GM19035 (cell line): Measurements from ENCODE around the gene SEMA3C.

Source experiments
- ATAC-seq: cut with Tn5 transposase; IDR thresholded peaks from one replicate; pipeline ENCODE4 v1.9.1; 2021; ENCODE audit not compliant: unreplicated experiment

SEMA3C gene

GRCh38 chr7:80707318-80707717, 211.5 kb downstream of the SEMA3C start:
- no peak for ATAC-seq

- ATAC-seq, result no peak
Measured at GRCh38 chr7:80705130-80705781, 213.6 kb downstream of the SEMA3C start.

DNA sequence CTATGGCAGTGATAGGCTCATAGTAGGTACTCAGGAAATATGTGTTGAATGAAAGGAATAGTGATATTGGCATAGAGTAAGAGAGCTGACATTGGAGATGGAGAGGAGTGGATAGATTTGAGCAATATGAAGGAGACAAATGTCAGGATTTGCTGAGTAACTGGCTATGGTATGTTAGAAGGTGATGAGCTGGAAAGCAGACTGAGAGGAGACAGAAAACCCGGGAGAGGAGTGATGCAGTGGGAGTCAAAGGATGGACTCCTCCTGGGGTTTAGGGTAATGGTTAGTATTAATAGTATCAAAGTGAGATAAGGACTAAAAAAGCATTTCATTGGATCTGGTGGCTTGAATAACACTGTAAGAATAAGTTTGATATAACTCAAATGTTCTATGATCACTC, 215.6 kb downstream of the SEMA3C start:
- ATAC-seq, result no peak

DNA sequence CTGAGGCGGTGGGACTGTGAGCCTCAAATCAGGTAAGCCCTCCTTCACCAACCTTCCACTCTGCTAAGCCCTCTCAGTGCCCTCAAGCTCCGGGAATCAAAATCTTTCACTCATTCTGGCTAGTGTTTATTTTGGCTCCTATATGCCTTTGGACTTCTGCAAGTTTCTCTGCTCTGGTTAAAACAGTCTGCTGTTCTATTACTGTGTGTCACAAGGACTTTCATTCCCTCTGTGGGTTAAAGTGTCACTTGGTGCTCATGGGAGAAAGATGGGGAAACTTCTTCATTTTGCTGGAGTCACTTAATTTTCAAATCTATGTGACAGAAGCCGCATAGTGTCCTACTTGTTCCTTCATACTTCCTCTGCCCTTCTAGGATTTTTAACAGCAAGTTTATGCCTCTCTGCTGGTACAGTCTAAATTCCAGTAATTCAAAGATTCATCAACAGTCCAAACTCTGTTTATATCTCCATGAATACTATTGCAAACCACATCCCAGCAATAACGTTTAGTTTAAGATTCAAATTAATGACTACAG, 219.1 kb downstream of the SEMA3C start:
- no peak for ATAC-seq

- no peak for ATAC-seq
Measured at GRCh38 chr7:80699045-80699638, 219.7 kb downstream of the SEMA3C start.
